ENCODE measurements around the gene ZNF789. TPM values are rescaled to one million over a fixed set of nuclear protein-coding genes. Genes with fewer than 3 reads are reported as not detected.

Gene ZNF789
- total and polyA plus RNA-seq, 12 donors: 1.5 to 22.8 (median 7.3) TPM

DNA sequence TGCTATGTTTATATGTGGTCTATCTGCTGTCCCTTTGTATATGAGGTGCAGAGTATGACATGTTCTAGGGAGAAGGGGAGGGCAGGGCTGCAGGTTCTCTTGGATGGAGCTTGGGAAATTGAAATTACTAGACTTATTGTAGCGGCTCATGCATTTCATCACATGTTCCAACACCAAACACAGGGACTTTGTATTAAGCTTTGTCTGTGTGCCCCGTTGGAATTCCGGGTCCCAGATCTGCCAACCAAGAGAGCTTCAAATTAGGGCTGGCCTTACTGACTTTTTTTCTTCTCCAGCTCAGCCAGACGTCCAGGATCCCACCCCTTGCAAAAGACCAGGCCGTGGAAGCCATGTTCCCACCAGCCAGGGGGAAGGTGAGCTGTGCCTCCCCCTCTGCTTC lies 3.4 kb downstream of the ZNF789 start:
- H3K4me1 ChIP-seq (replicated peaks in 1 of 2): peaks cover 0 to 14% of the 10 kb centered on the region in 2 donors
- intact Hi-C loops (cut with DNase I): no loop called here
- H3K4me3 ChIP-seq: no peak overlapping the region
- 80 to 84% (median 81%) methylated on average over 5 of the region's 5 CpGs for WGBS, 4 donors
- no peak for TF ChIP-seq POLR2A (IDR thresholded peaks at IDR 0.05)
- TF ChIP-seq, protein P1, sequence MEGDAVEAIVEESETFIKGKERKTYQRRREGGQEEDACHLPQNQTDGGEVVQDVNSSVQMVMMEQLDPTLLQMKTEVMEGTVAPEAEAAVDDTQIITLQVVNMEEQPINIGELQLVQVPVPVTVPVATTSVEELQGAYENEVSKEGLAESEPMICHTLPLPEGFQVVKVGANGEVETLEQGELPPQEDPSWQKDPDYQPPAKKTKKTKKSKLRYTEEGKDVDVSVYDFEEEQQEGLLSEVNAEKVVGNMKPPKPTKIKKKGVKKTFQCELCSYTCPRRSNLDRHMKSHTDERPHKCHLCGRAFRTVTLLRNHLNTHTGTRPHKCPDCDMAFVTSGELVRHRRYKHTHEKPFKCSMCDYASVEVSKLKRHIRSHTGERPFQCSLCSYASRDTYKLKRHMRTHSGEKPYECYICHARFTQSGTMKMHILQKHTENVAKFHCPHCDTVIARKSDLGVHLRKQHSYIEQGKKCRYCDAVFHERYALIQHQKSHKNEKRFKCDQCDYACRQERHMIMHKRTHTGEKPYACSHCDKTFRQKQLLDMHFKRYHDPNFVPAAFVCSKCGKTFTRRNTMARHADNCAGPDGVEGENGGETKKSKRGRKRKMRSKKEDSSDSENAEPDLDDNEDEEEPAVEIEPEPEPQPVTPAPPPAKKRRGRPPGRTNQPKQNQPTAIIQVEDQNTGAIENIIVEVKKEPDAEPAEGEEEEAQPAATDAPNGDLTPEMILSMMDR (IDR thresholded peaks at IDR 0.05): no peak
- no peak for DNase-seq
- no peak overlapping the region for H3K27ac ChIP-seq
- no peaks in the 10 kb centered on the region for H3K9me3 ChIP-seq (replicated peaks in 1 of 3)
- H3K27me3 ChIP-seq: no peaks in the 10 kb centered on the region
- H3K36me3 ChIP-seq (replicated peaks in 1 of 2): peaks cover 0 to 6% of the 10 kb centered on the region in 2 donors

DNA sequence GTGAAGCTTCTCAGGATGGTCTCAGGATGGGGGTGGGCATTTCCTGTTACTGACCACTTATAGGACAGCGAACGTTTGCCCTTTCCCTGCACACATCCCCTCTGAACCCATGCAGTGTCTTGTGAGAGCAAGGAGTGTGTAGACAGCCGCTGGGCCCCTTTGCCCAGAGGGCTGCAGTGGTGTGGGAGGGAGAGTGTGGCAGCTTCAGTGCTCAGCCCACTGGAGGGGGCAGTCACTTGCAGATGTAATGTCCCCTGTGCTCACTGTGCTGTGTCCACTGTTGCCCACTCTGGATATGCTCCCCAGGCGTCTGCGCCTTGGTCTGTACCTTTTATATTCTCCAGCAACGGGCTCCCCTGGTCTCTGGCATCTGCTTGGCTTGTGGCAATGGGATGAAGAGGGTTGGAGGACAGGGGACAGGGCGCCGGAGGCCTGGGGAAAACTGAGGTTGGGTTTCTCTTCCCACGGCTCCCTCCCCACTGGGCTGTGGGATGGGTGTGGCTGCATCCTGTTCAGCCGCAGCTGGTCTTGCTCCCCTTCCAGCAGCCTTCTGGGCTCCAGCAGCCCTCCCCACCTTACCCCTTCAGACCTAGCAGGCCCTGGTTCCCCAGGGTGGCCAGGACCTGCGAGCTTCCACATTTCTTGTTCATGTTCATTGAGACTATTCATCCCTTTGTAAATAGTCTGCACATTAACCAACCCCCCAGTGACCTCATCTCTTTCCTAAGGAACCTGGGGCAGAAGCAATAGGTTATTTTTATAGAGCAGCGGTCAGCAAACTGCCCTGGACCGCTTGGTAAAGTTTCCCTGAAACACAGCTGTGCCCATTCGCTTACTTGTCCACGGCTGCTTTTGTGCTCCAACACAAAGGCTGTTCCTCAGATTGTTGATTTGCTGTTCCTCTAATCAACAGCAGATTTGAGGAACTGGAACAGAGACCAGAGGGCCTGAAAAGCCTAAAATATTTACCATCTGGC lies 6.1 kb downstream of the ZNF789 start:
- Histone ChIP-seq H3K36me3 (replicated peaks in 1 of 2) (peaks cover 0 to 6% of the 10 kb centered on the region in 2 donors), H3K9me3 (replicated peaks in 1 of 3) (no peaks in the 10 kb centered on the region), H3K27me3 (no peaks in the 10 kb centered on the region), H3K4me1 (replicated peaks in 1 of 2) (peaks cover 0 to 2% of the 10 kb centered on the region in 2 donors), H3K27ac (peak overlapping the region in 1 of 5 donors; percentile 22), H3K4me3 (no peak overlapping the region)
- no peak for TF ChIP-seq POLR2A (IDR thresholded peaks at IDR 0.05)
- TF ChIP-seq, protein P1 (IDR thresholded peaks at IDR 0.05): no peak
- intact Hi-C loops (cut with DNase I): no loop called here
- DNase-seq: no peak
- WGBS, 4 donors: 72 to 92% (median 74%) methylated on average over 13 to 15 of the region's 15 CpGs

DNA sequence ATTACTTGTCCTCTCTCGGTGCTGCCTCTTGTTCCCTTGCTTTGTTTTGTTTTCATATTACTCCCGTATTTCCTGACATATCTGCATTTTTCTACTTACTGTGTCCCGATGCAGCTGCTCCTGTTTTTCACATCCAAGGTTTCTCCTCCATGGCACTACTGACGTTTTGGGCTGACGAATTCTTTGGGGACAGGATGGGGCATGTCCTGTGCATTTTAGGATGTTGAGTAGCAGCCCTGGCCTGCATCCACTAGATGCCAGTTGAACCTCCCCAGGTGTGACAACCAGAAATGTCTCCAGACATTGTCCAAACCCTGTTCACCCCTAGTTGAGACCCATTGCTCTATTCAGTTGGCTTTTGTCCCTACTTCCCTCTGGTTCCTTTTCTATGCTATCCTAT lies 12.4 kb downstream of the ZNF789 start:
- Histone ChIP-seq H3K36me3 (replicated peaks in 1 of 2) (peaks cover 0 to 2% of the 10 kb centered on the region in 2 donors), H3K27ac (no peak overlapping the region), H3K9me3 (replicated peaks in 1 of 3) (no peaks in the 10 kb centered on the region), H3K27me3 (no peaks in the 10 kb centered on the region), H3K4me1 (replicated peaks in 1 of 2) (no peaks in the 10 kb centered on the region), H3K4me3 (no peak overlapping the region)
- 89 to 93% (median 90%) methylated on average over 5 of the region's 5 CpGs for WGBS, 4 donors
- intact Hi-C loops (cut with DNase I): no loop called here
- TF ChIP-seq, protein P1 (IDR thresholded peaks at IDR 0.05): no peak
- TF ChIP-seq POLR2A (IDR thresholded peaks at IDR 0.05): no peak
- DNase-seq: no peak

DNA sequence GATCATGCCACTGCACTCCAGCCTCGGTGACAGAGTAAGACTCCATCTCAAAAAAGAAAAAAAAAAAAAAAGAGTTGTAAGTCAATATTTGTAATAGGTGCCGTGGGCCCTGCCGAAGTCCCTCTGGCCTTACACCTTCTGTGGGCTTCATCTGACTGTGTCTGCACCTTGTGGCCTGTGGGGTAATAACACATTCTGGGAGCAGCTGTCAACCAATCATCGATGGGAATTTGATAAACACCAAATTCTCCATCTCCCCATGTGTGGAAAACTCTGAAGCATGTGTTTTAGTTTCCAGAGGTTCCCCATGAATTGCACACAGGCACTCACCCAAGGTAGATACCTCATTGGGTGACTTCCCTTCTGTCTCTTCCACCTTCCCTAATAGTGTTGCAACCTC lies 16.5 kb downstream of the ZNF789 start:
- Histone ChIP-seq H3K27me3 (no peaks in the 10 kb centered on the region), H3K4me1 (replicated peaks in 1 of 2) (no peaks in the 10 kb centered on the region), H3K36me3 (replicated peaks in 1 of 2) (peaks cover 0 to 18% of the 10 kb centered on the region in 2 donors), H3K27ac (no peak overlapping the region), H3K9me3 (replicated peaks in 1 of 3) (peaks cover 0 to 12% (median 2%) of the 10 kb centered on the region in 3 donors), H3K4me3 (no peak overlapping the region)
- DNase-seq: no peak
- intact Hi-C loops (cut with DNase I): no loop called here
- WGBS, 4 donors: 91 to 92% (median 92%) methylated on average over 4 of the region's 4 CpGs
- TF ChIP-seq, protein P1 (IDR thresholded peaks at IDR 0.05): no peak

Data from adrenal gland (tissue), 12 donors.